DND-41 (cell line): ENCODE results near the gene PCNX2.

ENCODE experiments used
- CTCF ChIP-seq: IDR thresholded peaks from 2 replicates; pipeline ENCODE4 v1.5.1; 2012; ENCODE audit warnings: borderline replicate concordance, low read length, moderate library complexity, mild to moderate bottlenecking; ENCODE audit not compliant: poor library complexity, severe bottlenecking; ENCODE audit errors: extremely low read depth
- EZH2 ChIP-seq: IDR thresholded peaks from 3 replicates; pipeline ENCODE4 v1.6.1; 2012; ENCODE audit warnings: borderline replicate concordance, low read depth, mild to moderate bottlenecking, moderate library complexity, low read length, inconsistent platforms; ENCODE audit not compliant: severe bottlenecking

- TF ChIP-seq EZH2 (no peak), CTCF (peak; percentile 36)
Observed at GRCh38 chr1:233113009-233113879, 182.3 kb downstream of the PCNX2 start.
